BE2C (cell line): ENCODE results near the gene DAZ4. TPM values are rescaled to one million over a fixed set of nuclear protein-coding genes. Genes with fewer than 3 reads are reported as not detected.
"Not testable (repeated sequence)": the region's sequence is repeated elsewhere in the genome, so short reads cannot be mapped to it uniquely, and the experiment has no call there.

ENCODE experiments used
- DNase-seq: peaks from one replicate; pipeline ENCODE4 v3.0.0-alpha.2; 2020
- H3K27me3 ChIP-seq: fragments of 250-450 bp; sonication (Bioruptor Pico); 2 replicates; pipeline ENCODE4 v1.5.1; 2020; ENCODE audit warnings: mild to moderate bottlenecking
- H3K36me3 ChIP-seq: fragments of 250-450 bp; sonication (Bioruptor Pico); 2 replicates; pipeline ENCODE4 v1.5.1; 2020; ENCODE audit warnings: mild to moderate bottlenecking
- H3K4me1 ChIP-seq: fragments of 250-450 bp; sonication (Bioruptor Pico); 2 replicates; pipeline ENCODE4 v1.5.1; 2020
- H3K4me3 ChIP-seq: 2 replicates; pipeline ENCODE4 v1.5.1; 2011; ENCODE audit warnings: low read depth, low read length
- H3K9me3 ChIP-seq: fragments of 250-450 bp; sonication (Bioruptor Pico); 2 replicates; pipeline ENCODE4 v1.5.1; 2020
- polyA plus RNA-seq: library from polyadenylated mRNA; unstranded; fragments of >200 nt; gene quantifications from one replicate; pipeline ENCODE4 v1.2.1, GENCODE V29; 2012; ENCODE audit warnings: low read depth, missing spikeins; ENCODE audit not compliant: insufficient read length, insufficient read depth

DAZ4 gene, protein sequence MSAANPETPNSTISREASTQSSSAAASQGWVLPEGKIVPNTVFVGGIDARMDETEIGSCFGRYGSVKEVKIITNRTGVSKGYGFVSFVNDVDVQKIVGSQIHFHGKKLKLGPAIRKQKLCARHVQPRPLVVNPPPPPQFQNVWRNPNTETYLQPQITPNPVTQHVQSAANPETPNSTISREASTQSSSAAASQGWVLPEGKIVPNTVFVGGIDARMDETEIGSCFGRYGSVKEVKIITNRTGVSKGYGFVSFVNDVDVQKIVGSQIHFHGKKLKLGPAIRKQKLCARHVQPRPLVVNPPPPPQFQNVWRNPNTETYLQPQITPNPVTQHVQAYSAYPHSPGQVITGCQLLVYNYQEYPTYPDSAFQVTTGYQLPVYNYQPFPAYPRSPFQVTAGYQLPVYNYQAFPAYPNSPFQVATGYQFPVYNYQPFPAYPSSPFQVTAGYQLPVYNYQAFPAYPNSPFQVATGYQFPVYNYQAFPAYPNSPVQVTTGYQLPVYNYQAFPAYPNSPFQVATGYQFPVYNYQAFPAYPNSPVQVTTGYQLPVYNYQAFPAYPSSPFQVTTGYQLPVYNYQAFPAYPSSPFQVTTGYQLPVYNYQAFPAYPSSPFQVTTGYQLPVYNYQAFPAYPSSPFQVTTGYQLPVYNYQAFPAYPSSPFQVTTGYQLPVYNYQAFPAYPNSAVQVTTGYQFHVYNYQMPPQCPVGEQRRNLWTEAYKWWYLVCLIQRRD
- polyA plus RNA-seq, result not detected

DNA sequence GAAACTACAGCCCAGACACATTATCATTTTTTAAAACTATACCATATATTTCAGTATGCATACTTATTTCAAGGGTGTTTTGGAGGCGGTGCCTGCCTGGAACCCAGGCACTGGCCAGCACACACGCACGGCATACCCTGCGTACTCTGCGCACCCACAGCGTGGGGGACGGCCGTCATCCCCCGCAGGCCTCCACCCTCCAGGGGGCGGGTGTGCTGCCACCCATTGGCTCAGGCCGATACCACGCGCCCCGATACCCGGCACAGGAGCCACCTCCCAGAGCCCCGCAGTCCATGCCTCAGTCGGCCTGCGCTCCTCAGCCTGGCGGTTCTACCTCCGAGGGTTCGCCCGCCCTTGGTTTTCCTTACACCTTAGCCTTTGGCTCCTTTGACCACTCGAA lies at the start of gene DAZ4:
TSS of gene DAZ4 (plus strand) at position 301 of the 400 bp plus-strand sequence. CDS start 208 bp downstream, outside the sequence.
- H3K4me1 ChIP-seq, H3K36me3 ChIP-seq, H3K9me3 ChIP-seq, H3K4me3 ChIP-seq, DNase-seq, H3K27me3 ChIP-seq: not testable (repeated sequence)

DNA sequence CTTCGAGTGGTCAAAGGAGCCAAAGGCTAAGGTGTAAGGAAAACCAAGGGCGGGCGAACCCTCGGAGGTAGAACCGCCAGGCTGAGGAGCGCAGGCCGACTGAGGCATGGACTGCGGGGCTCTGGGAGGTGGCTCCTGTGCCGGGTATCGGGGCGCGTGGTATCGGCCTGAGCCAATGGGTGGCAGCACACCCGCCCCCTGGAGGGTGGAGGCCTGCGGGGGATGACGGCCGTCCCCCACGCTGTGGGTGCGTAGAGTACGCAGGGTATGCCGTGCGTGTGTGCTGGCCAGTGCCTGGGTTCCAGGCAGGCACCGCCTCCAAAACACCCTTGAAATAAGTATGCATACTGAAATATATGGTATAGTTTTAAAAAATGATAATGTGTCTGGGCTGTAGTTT lies 20.4 kb upstream of the DAZ4 start, which contains the start of gene DAZ3:
TSS of gene DAZ3 (minus strand) at position 101 of the 400 bp plus-strand sequence. CDS start 208 bp downstream, outside the sequence.
- not testable (repeated sequence) for H3K4me3 ChIP-seq

GRCh38 chrY:24821836-24822235 lies 11.9 kb upstream of the DAZ4 start:
- H3K4me3 ChIP-seq, DNase-seq, H3K27me3 ChIP-seq, H3K4me1 ChIP-seq, H3K36me3 ChIP-seq, H3K9me3 ChIP-seq: not testable (repeated sequence)

More for the DNA sequence above, 20.4 kb upstream of the DAZ4 start, which contains the start of gene DAZ3:
- DNase-seq, H3K36me3 ChIP-seq, H3K4me1 ChIP-seq, H3K9me3 ChIP-seq, H3K27me3 ChIP-seq: not testable (repeated sequence)

DNA sequence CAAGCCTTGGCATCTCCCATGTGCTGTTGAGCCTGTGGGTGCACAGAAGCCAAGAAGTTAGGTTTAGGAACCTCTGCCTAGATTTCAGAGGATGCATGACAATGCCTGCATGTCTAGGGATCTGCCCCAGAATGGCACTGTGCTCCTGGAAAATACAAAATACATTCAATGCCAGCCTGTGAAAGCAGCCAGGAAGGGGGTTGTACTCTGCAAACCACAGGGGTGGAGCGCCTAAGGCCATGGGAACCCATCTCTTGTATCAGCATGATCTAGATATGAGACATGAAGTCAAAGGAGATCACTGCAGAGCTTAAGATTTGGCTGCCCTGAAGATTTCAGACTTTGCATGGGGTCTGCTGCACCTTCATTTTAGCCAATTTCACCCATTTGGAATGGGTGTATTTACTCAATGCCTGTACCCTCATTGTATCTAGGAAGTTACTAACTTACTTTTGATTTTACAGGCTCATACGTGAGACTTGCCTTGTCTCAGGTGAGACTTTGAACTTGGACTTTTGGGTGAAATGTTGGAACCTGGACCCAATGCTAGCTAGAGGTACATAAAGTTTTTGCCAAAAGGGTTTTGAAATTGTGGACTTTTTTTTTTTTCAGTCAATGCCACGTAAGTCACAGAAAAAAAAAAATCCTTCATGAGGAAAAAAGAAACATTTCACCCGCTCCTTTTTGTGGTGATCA lies 9.4 kb upstream of the DAZ4 start:
- H3K9me3 ChIP-seq, H3K36me3 ChIP-seq, H3K4me3 ChIP-seq, H3K4me1 ChIP-seq, H3K27me3 ChIP-seq, DNase-seq: not testable (repeated sequence)

GRCh38 chrY:24825069-24825468 lies 8.7 kb upstream of the DAZ4 start:
- H3K9me3 ChIP-seq, H3K36me3 ChIP-seq, H3K4me1 ChIP-seq, DNase-seq, H3K27me3 ChIP-seq, H3K4me3 ChIP-seq: not testable (repeated sequence)
